Mucosa of descending colon (tissue), 3 donors: Measurements from ENCODE around the gene DHRS7. TPM values are rescaled to one million over a fixed set of nuclear protein-coding genes. Genes with fewer than 3 reads are reported as not detected.
A peak's percentile ranks its signal among the peaks of the same experiment; 100 is the strongest.

Experiments
- ATAC-seq: fragments of 200-7000 bp; cut with Tn5 transposase; one replicate; pipeline ENCODE4 v1.9.1; 2020; ENCODE audit warnings: mild to moderate bottlenecking, moderate library complexity
- DNase-seq, 3 donors: peaks; one replicate each; pipeline ENCODE4 v3.0.0-alpha.2; 2020
- H3K36me3 ChIP-seq: fragments of 200-600 bp; one replicate; pipeline ENCODE4 v1.8.0; 2021; ENCODE audit warnings: low read depth, mild to moderate bottlenecking
- H3K4me1 ChIP-seq: fragments of 200-600 bp; one replicate; pipeline ENCODE4 v1.8.0; 2021; ENCODE audit warnings: low read depth, mild to moderate bottlenecking
- H3K4me3 ChIP-seq: fragments of 200-600 bp; one replicate; pipeline ENCODE4 v1.8.0; 2021; ENCODE audit warnings: mild to moderate bottlenecking
- H3K9me3 ChIP-seq: fragments of 200-600 bp; one replicate; pipeline ENCODE4 v1.8.0; 2021; ENCODE audit warnings: mild to moderate bottlenecking
- intact Hi-C, 2 donors: fragments of 100-400 bp; cut with DNase I in 1 of 2; cut with micrococcal nuclease in 1 of 2; formaldehyde crosslinking; loops; one replicate each; pipeline versions ENCODE4 v1.11.0 to v1.11.1; 2022; cut with DNase I, micrococcal nuclease
- total RNA-seq, 3 donors: library from RNA; stranded (reverse); fragmentation: NEBNext Ultra II Directional in 2 of 3; extraction: Animal tissue kit (Norgen Biotek cat#: 25700) in 2 of 3; gene quantifications; one replicate each; pipeline versions ENCODE4 v1.2.1 to v1.2.4, GENCODE V29; 2021 to 2023
- TF ChIP-seq, protein P1 (sequence below): fragments of 200-600 bp; IDR thresholded peaks from one replicate; pipeline ENCODE4 v1.8.0; 2022; ENCODE audit warnings: antibody characterized with exemption, mild to moderate bottlenecking
- donor health status: DM: no; HTN: no; CAD: no; lungs with moderate emphysema.
- donor health status: DM: no; HTN: no; CAD: no.
- donor health status: DM: no; HTN: yes; CAD: no.

The DHRS7 gene
- total RNA-seq, 3 donors from 2014 or later: 63.4 to 96.3 (median 83.5) TPM

DNA sequence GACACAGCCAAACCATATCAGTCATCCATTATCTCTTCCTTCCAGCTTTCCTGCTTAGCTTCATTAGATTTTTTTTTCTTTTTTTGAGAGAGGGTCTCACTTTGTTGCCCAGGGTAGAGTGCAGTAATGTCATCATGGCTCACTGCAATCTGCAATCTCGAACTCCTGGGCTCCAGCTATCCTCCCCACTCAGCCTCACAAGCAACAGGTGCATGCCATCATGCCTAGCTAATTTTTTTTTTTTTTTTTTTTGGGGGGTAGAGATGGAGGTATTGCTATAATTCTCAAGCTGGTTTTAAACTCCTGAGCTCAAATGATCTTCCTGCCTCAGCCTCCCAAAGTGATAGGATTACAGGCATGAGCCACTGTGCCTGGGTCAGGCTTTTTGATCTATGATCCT is 45.5 kb upstream of the DHRS7 start:
- TF ChIP-seq, protein P1, sequence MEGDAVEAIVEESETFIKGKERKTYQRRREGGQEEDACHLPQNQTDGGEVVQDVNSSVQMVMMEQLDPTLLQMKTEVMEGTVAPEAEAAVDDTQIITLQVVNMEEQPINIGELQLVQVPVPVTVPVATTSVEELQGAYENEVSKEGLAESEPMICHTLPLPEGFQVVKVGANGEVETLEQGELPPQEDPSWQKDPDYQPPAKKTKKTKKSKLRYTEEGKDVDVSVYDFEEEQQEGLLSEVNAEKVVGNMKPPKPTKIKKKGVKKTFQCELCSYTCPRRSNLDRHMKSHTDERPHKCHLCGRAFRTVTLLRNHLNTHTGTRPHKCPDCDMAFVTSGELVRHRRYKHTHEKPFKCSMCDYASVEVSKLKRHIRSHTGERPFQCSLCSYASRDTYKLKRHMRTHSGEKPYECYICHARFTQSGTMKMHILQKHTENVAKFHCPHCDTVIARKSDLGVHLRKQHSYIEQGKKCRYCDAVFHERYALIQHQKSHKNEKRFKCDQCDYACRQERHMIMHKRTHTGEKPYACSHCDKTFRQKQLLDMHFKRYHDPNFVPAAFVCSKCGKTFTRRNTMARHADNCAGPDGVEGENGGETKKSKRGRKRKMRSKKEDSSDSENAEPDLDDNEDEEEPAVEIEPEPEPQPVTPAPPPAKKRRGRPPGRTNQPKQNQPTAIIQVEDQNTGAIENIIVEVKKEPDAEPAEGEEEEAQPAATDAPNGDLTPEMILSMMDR: no peak
- intact Hi-C loops: no loop called here

DNA sequence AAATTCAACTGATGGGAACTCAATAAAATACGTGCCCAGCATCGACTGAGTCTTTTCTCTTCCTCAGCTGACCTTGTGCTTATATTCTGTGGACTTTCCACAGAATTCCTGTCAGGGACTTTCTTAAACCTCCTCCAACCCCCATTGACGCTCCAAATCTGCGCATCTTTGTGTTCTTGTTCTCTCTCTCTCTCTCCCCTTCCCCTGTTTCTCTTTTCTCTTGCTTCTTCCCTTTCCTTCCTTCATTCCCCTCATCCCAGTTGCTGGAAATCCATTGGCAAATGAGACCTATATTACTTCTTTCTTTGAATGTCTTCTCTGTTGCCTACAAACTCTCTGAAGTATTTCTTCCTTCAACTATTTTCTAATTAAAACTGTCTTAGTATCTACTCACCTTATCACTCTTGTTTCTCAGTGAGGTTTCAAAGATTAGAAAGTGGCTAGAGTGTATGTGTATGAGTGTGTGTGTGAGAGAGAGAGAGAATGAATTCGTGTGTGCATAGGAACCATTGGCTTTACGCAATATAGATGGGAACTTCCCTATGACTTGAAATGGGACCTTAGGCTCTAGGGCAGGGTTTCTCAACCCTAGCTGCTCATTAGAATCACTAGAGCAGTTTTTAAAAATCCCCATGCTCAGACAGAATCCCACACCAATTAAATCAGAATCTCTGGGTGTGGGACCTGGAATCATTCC is 41.8 kb upstream of the DHRS7 start:
- peak; percentile 35 for ATAC-seq
- Histone ChIP-seq H3K4me1 (no peaks in the 10 kb centered on the region), H3K36me3 (no peaks in the 10 kb centered on the region), H3K4me3 (no peak overlapping the region), H3K9me3 (no peaks in the 10 kb centered on the region)
- no peak for DNase-seq
- intact Hi-C loops: no loop called here
- TF ChIP-seq, protein P1: no peak

More for the DNA sequence above, 45.5 kb upstream of the DHRS7 start:
- peaks cover 16% of the 10 kb centered on the region for H3K4me1 ChIP-seq
- H3K9me3 ChIP-seq: no peaks in the 10 kb centered on the region
- no peaks in the 10 kb centered on the region for H3K36me3 ChIP-seq
- no peak for ATAC-seq
- H3K4me3 ChIP-seq: no peak overlapping the region
- no peak for DNase-seq

DNA sequence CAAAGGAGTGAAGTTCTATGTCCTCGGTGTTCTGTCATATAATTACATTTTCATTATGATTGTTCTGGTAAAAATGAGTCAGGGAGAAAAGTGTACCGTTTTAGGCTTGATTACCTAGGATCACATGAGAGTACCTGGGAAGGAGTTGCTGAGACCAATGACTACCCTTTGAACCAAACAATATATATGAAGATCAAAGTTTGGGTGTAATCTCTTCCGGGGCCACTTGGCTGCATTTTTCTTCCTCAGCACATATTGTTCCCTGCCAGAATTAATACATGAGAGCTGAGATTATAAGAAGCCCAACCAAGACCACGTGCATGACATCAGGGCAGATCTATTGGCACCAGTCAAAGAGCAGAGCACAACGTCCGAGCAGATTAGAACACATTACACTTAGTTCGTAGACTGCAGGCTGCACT is 41.1 kb upstream of the DHRS7 start:
- ATAC-seq (peak; percentile 71), DNase-seq (no peak)
- intact Hi-C loops: no loop called here
- H3K9me3 ChIP-seq: no peaks in the 10 kb centered on the region
- TF ChIP-seq, protein P1: no peak
- H3K4me3 ChIP-seq: no peak overlapping the region
- H3K4me1 ChIP-seq: no peaks in the 10 kb centered on the region
- no peaks in the 10 kb centered on the region for H3K36me3 ChIP-seq

DNA sequence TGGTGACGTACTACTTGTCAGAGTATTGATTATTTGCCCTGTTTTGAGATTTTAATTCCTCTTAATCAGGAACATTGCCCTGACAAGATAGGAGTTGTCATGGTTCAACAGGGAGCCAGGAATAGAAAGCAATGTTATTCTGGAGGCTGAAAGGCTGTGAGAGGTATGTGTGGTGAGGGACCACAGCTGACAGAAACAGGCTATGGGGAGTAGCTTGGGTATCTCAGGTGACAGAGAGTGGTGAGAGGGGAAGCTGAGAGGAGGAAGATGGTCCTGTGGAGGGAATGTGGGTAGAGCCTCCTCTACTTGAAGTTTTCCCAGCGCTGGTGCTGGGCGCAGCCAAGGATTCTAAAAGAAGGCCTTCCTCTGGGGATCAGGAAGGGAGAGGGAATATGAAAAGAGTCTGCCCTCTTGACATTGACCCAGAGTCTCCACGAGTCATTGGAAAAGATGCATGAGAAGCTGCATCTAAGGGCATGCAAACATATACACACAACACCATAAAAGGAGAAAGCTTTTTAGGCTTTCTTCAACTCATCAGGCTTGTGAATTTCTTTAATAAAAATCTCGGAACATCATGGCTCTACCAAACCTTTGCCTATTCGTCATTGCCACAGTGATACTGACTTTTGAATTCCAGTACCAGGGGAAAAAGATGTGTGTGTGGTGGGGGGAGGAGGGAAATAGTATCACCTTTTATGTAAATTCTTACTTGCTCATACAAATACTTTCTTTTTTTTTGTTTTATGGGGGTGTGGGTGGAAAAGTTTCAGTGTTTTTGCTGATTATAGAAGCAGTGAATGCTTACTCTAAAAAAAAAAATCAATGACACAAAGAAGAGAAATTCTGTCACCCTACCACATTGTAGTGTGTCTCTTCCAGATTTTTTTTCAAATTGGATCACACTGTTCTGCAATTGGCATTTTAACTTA is 39.9 kb upstream of the DHRS7 start:
- TF ChIP-seq, protein P1: no peak
- intact Hi-C loops: no loop called here
- H3K4me1 ChIP-seq: no peaks in the 10 kb centered on the region
- no peaks in the 10 kb centered on the region for H3K9me3 ChIP-seq
- DNase-seq (no peak), ATAC-seq (peak; percentile 34)
- H3K36me3 ChIP-seq: no peaks in the 10 kb centered on the region
- H3K4me3 ChIP-seq: no peak overlapping the region

DNA sequence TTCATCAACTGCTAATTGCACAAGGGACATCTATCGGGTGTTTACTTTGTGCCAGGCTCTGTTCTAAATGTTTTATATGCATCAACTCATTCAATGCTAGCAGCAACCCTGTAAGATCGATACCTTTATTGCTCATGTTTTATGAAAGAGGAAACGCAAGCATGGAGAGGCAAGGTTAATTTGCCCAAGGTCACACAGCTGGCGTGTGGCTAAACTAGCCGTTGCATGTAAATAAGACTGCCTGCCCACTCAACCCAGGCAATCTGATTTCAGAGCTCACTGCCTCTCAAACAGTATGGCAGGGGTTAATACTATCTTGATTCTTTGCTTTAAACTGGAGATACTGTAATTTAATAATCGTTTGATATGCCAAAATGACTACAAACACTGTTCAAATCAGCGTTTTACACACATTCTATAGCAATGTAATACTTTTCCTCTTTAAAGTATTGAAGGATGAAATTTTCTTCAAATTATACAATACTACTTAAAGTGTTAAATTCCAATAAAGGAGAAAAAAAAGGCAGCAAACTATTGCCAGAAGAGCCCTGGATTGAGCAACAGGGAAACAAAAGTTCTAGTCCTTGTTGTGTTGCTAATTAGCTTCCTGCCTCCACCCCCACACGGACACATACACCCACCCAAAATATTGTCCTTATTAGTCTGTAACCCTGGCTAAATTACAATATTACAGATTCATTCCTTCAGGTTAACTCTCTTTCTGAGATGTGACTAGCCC is 39.1 kb upstream of the DHRS7 start:
- TF ChIP-seq, protein P1: no peak
- ATAC-seq (peak; percentile 65), DNase-seq (peak in 1 of 3 donors; percentile 28)
- Histone ChIP-seq H3K9me3 (no peaks in the 10 kb centered on the region), H3K36me3 (no peaks in the 10 kb centered on the region), H3K4me1 (no peaks in the 10 kb centered on the region), H3K4me3 (no peak overlapping the region)
- intact Hi-C loops: no loop called here
